ES-I3 (cell line): ENCODE results near the gene GNPTG.
A peak's percentile ranks its signal among the peaks of the same experiment; 100 is the strongest.

Experiments used
- H3K36me3 ChIP-seq: 2 replicates; pipeline ENCODE4 v1.6.1; 2013; ENCODE audit warnings: mild to moderate bottlenecking, low read length, control low read depth, moderate library complexity; ENCODE audit not compliant: insufficient read depth
- H3K4me1 ChIP-seq: 2 replicates; pipeline ENCODE4 v1.6.1; 2013; ENCODE audit warnings: mild to moderate bottlenecking, control low read depth, low read length; ENCODE audit not compliant: insufficient read depth
- H3K9ac ChIP-seq: 2 replicates; pipeline ENCODE4 v1.6.1; 2013; ENCODE audit warnings: low read depth, mild to moderate bottlenecking, low read length, moderate library complexity
- H3K9me3 ChIP-seq: 2 replicates; pipeline ENCODE4 v1.6.1; 2013; ENCODE audit warnings: mild to moderate bottlenecking, low read length, moderate library complexity; ENCODE audit not compliant: control insufficient read depth, insufficient read depth

GNPTG gene

DNA sequence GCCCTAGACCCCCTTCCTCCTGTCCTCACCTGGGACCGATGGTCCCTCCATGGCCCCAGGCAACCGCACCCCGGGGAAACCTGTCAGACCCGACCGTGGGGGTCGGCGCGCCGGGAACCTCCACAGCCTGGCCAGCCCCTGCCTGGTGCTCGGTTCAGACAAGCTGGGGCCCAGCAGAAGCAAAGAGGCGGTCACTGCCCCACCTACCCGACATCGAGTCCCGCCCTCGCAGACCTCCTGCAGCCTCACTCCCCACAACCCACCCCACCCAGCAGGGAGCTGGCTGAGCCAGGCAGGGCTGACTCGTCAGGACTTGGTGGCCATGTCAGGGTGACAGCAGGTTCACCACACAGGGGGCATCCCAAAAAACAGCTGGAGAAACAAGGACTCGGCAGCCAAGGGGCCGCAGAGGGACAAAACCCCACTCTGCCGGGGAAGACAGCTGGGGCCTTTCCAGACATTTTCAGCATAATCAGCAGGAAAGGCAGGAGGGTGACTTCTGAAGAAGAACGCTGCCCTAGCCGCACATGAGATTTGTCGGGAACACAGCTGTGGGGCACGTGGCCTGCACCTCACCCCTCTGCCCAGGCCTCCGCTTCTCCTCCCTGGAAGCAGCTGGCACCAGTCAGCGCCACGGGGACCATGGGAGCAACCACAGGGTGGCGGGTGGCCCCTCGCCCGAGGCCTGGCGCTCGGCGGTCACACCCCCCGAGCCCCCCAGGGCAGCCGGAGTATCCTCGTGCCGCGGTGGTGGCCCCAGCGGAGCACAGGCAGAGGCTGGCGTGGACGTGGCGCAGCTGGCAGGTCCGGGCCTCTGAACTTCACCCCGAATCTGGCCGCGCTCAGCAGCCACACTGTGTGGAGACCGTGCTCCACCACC, 22.9 kb downstream of the GNPTG start:
- Histone ChIP-seq H3K36me3 (no peaks in the 10 kb centered on the region), H3K4me1 (no peaks in the 10 kb centered on the region; the same call in 1 of the 2 replicates), H3K9ac (no peak overlapping the region), H3K9me3 (no peaks in the 10 kb centered on the region)

DNA sequence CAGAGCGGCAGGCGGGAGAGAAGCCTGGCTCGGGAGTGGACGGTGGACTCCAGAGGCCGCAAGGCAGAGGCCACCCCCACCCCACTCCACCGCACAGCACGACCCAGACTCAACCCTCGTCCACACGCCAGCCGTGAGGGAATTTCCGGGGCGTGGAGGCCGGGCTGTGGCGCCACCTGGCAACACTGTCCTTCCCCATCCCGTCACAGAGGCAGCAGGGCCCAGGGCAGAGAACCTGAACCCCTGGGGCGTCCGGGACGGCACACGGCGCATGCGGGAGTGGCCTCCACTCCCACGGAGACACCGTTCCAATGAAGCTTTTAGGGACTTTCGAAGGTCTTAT, 23.5 kb downstream of the GNPTG start:
- Histone ChIP-seq H3K9ac (no peak overlapping the region), H3K4me1 (peaks cover 3% of the 10 kb centered on the region; the same call in 1 of the 2 replicates), H3K9me3 (no peaks in the 10 kb centered on the region), H3K36me3 (no peaks in the 10 kb centered on the region)

DNA sequence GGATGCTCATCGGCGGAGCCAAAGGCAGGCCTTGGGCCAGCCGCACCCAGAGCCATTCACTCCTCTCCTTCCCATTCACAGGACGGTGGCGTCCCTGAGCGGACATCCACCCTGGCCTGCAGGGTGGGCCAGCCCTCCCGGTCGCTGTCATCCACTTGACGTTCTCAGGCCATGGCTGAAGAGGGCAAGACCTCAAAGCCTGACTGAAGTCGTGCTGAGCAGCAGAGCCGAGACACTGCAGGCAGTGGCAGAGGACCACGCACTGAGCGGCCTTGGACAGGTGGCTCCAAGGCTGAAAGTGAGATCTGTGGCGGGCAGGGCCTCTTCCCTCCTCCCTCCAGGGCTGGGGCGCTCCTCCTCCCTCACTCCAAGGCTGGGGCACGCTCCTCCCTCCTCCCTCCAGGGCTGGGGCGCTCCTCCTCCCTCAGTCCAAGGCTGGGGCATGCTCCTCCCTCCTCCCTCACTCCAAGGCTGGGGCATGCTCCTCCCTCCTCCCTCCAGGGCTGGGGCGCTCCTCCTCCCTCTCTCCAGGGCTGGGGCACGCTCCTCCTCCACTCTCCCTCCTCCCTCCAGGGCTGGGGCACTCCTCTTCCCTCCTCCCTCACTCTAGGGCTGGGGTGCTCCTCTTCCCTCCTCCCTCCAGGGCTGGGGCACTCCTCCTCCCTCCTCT, 24.1 kb downstream of the GNPTG start:
- no peaks in the 10 kb centered on the region for H3K36me3 ChIP-seq
- H3K9ac ChIP-seq = no peak overlapping the region
- no peaks in the 10 kb centered on the region for H3K9me3 ChIP-seq
- H3K4me1 ChIP-seq = peaks cover 6% of the 10 kb centered on the region; the same call in 1 of the 2 replicates

DNA sequence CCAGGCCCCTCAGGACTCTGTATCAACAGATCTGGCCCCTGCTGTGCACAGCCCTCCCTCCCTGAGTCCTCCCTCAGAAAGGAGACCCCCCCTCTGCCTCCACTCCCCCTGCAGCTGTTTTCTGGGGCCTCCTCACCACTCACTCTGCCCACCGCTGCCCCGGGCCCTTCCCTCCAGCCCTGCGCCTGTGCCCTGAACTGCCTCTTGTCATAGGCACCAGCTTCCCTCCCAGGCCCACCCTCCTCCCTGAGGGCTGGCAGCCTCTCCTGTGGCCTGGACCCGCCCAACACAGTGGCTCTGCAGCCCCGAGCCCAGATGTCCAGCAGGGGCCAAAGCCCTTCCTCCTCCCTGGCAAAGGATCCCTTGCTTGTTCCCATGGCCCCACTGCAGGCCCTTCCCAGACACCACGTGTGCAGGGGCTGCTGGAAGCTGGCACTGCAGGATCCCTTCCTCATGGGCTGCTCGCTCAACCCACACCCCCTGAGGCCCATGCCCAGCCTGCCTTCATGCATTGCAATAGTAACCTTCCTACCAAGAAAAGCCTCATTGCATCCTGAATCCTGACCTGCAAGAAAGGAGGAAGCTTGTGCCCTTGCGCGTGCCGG, 25.8 kb downstream of the GNPTG start:
- peaks cover 6% of the 10 kb centered on the region; the same call in 1 of the 2 replicates for H3K4me1 ChIP-seq
- H3K9ac ChIP-seq = no peak overlapping the region
- no peaks in the 10 kb centered on the region for H3K9me3 ChIP-seq

DNA sequence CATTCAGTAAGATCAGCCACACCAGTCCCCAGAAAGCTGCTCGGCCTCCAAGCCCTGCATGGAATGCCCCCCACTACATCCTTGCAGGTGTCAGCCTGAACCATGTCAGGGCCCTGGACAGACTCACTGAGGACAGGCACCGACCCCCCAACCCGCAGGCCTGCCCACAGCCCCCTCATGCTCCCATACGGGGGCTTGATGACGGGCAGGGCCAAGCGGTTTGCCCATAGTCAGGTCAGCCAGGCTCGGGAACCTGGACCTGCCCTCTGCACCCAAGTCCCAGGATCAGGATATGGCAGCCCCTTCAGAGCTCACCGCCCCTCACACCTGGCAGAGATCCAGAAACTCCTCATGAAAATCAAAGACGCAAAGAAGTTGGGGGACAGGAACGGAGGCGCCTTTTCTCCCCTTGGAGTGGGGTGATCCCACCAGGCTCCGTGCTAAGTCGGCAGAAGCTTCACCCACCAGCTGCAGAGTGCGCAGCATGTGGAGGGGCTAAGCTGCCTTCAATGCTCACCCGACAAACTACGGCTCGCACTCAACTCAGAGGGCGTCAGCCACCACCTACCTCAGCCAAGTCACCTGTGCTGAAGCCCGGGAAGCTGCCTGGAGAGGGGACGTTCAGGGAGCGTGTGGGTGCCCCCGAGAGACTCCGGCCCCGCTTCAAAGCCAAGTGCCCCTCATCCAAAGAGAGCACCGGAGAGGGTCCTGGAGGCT, 26.5 kb downstream of the GNPTG start:
- Histone ChIP-seq H3K9me3 (no peaks in the 10 kb centered on the region), H3K4me1 (peaks cover 6% of the 10 kb centered on the region; the same call in 1 of the 2 replicates), H3K36me3 (no peaks in the 10 kb centered on the region), H3K9ac (peak overlapping the region; percentile 55)

More for the DNA sequence above, 25.8 kb downstream of the GNPTG start:
- no peaks in the 10 kb centered on the region for H3K36me3 ChIP-seq

DNA sequence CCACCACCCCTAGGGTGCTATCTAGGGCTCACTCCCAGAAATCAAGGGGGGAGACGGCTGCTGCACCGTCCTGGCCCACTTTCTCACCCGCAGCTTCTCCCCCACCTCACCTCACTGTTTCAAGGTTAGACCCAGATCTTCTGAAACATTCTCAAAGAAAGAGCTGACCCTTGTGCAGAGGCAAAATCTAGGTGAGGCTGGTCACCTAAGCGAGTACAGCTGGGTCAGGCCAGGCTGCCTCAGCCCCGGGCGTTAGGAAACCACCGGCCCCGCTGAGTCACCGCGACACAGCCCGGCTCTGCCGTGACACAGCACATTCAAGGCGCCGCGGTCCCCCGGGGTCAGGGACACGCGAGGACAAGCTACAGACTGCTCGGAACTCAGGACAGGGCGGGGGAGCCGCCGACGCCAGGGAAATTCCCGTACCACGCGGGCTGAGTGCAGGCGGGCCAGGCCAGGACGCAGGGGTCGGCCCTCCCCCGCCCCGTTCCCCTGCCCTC, 27.1 kb downstream of the GNPTG start:
- no peaks in the 10 kb centered on the region for H3K9me3 ChIP-seq
- no peaks in the 10 kb centered on the region for H3K36me3 ChIP-seq
- H3K4me1 ChIP-seq = peaks cover 6% of the 10 kb centered on the region; the same call in 1 of the 2 replicates
- H3K9ac ChIP-seq = peak overlapping the region; percentile 55

DNA sequence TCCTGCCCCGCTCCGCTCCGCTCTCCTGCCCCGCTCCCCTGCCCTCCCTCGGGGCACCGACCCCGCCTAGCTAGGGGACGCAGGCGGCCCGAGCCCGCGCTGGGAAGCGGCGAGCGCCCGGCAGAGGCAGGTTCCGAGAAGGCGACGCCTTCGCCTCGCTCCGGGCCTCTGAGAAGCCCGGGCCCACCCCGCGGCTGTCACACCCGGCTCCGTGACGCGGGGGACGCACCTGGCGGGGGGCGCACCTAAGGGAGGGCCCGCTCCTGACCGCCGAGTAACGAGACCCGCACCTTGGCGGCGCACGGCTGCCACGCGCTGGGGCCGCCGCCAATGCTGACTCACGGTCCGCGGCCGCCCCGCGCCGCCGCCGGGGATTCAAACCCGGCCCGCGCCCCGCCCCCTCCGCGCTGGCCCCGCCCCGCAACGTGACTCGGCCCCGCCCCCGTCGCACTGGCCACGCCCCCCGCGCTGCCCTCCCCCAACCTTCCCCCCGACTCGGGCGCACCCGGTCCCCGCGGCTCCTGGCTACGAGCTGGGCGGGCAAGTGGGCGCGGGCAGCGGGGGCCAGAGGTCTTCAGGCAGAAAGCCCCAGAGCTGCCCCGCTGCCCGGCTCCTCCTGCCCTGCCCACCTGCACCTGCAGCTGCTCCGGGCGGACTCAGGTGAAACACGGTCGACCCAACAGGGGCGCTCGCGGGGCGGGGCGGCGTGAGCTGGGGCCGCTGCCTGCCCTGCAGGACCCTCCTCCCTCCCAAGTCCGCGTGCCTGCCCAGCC, 27.8 kb downstream of the GNPTG start:
- peak overlapping the region; percentile 55 for H3K9ac ChIP-seq
- peaks cover 6% of the 10 kb centered on the region; the same call in 1 of the 2 replicates for H3K4me1 ChIP-seq

DNA sequence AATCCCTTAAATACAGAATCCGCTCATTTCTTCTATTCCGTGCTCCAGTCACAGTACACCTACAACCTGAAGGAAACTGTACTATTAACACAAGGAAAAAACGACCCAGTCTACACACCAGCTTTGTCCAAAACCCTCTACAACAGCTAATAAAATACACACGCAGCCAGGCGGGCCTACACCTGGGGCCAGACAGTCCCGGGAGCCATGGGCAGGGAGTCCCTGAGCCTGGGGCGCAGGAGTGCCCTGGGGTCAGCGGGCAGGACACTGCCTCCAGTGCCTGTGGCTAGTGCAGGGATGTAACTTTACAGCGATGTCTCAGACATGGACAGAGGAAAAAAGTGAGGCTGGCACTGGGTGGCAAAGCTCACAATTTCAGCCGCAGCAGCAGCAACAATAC, 28.5 kb downstream of the GNPTG start:
- no peaks in the 10 kb centered on the region for H3K9me3 ChIP-seq
- H3K4me1 ChIP-seq = peaks cover 6% of the 10 kb centered on the region; the same call in 1 of the 2 replicates
- peak overlapping the region; percentile 55 for H3K9ac ChIP-seq
- no peaks in the 10 kb centered on the region for H3K36me3 ChIP-seq

More for the DNA sequence above, 27.8 kb downstream of the GNPTG start:
- no peaks in the 10 kb centered on the region for H3K9me3 ChIP-seq
- no peaks in the 10 kb centered on the region for H3K36me3 ChIP-seq

DNA sequence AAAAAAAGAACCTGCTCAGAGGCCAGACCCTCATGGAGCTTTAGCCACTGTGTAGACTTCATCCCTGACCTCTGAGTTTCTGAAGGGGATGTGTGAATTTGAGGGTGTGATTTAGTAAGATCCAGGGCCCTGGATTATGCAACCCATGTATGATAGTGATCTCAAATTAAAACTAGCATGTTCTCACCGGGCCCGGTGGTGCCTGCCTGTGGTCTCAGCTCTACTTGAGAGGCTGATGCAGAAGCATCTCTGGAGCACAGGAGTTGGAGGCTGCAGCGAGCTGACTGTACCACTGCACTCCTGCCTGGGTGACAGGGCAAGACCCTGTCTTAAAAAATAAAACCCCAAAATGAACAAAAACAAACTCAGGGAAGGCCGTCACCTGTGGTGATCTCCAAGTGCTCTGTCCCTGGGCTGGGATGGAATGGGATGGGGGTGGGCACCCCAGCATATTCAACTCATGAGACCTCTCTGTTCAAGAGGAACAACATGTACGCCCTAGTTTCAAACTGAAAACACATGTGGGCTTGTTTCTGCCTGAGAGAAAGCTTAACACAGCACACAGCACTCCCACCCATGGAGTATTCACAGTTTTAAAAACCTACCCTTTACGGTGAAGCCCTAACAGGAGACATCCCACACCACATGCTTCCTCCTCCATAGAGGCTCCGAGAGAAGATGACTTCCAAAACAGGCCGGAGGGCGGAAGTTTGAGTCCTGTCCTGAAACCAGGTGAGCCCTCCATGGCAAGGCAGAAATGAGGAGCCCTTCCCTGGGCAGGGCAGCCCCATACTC, 30.1 kb downstream of the GNPTG start:
- Histone ChIP-seq H3K9ac (no peak overlapping the region), H3K4me1 (peaks cover 6% of the 10 kb centered on the region; the same call in 1 of the 2 replicates), H3K9me3 (no peaks in the 10 kb centered on the region), H3K36me3 (no peaks in the 10 kb centered on the region)

DNA sequence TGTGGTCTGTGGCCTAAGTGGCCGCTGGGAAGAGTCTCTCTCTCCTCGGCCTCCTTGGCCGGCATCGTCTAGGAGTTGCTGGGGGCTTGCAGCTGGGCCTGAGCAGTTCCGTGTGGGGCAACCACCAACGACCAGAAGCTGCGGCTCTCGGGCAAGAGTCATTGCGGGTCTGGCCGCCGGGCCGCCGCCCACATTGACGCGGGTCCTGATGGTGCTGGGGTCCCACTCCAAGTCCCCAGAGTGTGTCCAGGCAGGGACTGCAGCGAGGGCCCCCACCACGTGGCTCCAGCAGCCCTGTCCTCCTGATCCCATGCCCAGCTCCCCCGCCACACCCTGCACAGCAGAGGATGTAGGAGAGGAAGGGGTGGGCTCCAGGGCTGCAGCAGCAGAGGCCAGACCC, 31.8 kb downstream of the GNPTG start:
- H3K9me3 ChIP-seq = no peaks in the 10 kb centered on the region
- H3K4me1 ChIP-seq = peaks cover 6% of the 10 kb centered on the region; the same call in 1 of the 2 replicates
- no peaks in the 10 kb centered on the region for H3K36me3 ChIP-seq
- no peak overlapping the region for H3K9ac ChIP-seq

DNA sequence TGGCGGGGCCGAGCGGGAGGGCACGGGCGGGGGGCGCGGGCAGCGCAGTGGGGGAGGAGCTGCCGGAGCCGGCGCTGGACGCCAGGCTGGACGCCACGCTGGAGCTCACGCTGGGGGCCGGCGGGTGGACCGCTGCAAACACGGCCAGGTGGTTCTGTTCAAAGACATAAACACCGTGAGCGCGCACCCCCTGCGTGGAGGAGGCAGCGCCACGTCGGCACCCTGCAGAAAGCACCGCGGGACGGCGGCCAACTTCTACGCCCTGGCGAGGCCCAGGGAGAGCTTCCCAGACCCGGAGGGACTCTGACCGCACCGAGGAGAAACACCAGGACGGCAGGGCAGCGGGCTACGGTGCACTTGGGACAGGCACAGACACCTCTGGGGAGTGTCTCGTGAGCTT, 33.5 kb downstream of the GNPTG start:
- Histone ChIP-seq H3K4me1 (peaks cover 3% of the 10 kb centered on the region; the same call in 1 of the 2 replicates), H3K9ac (no peak overlapping the region), H3K9me3 (no peaks in the 10 kb centered on the region), H3K36me3 (no peaks in the 10 kb centered on the region)

DNA sequence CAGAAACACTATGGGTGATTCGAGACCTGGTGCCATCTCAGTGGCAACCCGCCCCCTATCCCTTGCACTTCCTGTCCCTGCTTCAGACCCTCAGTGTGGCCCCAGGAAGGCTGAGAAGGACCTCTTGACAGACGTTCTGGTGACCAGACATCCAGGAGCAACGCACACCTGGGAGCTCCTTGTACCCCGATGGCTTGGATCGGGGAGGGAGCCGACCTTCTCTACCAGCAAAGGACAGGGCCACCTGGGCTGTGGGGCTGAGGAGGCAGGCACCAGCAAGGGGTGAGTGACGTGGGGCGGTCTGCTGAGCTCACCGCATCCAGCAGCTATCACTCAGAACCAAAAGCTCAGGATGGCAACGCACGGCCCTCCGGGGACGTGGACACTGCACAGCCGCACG, 35.6 kb downstream of the GNPTG start:
- no peaks in the 10 kb centered on the region for H3K36me3 ChIP-seq
- no peaks in the 10 kb centered on the region for H3K9me3 ChIP-seq
- H3K9ac ChIP-seq = no peak overlapping the region
- no peaks in the 10 kb centered on the region for H3K4me1 ChIP-seq

DNA sequence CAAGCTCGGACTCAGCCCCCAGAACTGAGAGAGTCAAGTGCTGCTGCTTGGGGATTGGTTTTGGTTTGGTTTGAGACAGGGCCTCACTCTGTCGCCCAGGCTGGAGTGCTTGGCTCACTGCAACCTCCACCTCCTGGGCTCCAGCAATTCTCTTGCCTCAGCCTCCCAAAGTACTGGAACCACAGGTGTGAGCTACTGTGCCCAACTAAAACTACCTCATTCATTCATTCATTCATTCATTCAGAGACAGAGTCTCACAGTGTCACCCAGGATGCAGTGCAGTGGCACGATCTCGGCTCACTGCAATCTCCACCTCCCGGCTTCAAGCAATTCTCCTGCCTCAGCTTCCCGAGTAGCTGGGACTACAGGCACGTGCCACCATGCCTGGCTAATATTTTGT, 38.0 kb downstream of the GNPTG start:
- Histone ChIP-seq H3K9me3 (no peaks in the 10 kb centered on the region), H3K9ac (no peak overlapping the region), H3K36me3 (no peaks in the 10 kb centered on the region), H3K4me1 (no peaks in the 10 kb centered on the region)
